Activated CD8-positive, alpha-beta memory T cell treated with anti-CD3 and anti-CD28 coated beads, Interleukin-2, amount 50 U/mL, for 48 hours (primary cell): ENCODE data around the gene KIF26A.

Source experiments
- DNase-seq: peaks from one replicate; pipeline ENCODE4 v3.0.0-alpha.2; 2020

KIF26A gene

DNA sequence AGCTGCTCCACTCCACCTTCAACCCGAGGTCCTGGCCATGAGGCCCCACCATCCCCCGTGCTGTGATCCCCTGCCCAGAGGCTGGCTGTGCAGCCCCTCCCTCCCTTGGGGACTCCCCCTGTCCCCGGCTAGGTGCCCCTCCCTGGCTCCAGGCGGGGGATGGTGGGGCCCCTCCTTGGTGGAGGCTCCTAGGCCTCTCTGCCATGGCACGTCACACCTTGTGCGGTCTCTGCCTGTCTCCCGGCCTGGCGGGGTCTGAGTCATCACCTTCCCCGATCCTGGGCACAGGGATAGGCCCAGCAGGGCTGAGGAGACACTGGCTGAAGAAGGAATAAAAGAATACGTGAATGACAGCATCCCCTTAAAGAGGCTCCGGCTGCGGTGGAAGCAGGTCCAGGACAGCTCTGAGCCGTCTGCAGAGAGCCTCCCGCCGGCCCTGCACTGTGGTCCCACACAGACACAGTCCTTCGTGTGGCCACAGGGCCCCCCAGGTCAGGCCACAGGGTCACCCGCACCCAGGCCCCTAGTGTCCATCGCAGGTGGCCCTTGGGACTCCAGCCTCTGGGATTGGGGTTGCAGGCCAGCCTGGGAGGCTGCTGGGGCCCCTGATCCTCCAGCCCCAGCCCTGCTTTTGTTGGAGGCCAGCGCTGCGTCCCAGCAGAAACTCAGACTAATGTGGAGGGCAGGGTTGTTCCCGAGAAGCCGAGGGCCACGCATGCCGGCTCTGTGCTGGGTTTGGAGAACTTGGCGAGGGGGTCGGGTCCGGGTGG, 43.6 kb downstream of the KIF26A start:
- no peak for DNase-seq

DNA sequence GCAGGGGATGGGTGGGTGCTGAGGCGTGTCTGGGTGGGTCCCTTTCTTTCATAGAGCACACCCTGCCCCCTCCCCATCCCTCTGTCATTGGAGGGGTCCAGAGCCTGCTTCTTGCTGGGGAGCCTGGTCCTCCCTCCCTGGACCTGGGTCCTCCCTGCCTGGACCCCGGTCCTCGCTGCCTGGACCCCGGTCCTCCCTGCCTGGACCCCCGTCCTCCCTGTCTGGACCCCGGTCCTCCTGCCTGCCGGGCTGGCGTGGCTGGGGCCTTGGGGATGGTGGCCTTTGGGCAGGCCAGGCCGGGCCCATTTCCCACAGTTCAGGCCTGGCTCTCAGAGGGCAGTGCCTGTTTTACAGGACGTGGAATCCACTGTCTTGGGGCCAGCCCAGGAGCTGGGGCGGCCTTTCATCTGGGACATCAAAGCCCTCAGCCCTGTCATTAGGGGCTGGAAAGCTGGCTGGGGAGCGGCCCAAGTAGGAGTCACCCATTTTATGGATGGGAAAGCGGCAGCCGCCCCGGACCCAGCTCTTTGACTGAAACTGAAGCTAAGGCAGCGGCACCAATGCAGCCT, 44.6 kb downstream of the KIF26A start:
- DNase-seq = no peak

DNA sequence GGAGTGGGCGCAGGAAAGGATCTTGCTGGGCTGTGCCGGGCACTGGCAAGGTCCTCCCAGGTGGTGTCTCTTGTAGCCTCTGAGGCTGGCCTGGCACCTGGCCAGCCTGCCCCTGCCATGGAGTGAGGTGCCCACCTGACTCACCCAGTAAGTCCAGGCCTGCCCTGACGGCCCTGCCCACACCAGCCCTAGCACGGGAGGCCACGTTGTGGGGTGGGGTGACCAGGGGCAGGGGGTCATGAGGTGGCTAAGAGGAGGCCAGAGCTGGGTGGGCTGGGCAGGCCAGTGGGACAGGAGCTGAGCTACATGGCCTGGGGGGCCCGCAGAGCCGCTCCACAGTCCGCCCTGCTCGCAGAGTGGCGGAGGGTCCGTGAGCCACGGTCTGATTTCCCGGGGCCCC, 45.4 kb downstream of the KIF26A start:
- DNase-seq = no peak

DNA sequence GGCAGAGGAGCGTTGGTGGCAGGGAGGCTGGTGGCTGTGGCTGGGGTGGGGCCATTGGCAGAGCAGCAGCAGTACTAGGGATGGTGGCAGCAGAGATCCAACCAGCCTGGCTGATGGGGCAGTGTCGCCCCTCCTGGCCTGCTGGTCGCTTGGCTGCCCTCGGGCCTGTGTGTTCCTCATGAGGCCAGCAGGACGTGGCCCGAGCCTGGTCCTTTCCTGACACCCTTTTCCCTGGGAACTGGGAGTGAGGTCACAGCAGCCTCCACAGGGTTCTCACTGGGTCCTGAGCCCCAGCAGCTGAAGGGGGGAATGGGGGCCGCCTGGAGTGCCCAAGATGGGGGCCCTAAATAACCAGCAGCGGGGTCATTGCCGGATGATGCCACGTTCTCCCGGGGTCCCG, 46.1 kb downstream of the KIF26A start:
- no peak for DNase-seq

DNA sequence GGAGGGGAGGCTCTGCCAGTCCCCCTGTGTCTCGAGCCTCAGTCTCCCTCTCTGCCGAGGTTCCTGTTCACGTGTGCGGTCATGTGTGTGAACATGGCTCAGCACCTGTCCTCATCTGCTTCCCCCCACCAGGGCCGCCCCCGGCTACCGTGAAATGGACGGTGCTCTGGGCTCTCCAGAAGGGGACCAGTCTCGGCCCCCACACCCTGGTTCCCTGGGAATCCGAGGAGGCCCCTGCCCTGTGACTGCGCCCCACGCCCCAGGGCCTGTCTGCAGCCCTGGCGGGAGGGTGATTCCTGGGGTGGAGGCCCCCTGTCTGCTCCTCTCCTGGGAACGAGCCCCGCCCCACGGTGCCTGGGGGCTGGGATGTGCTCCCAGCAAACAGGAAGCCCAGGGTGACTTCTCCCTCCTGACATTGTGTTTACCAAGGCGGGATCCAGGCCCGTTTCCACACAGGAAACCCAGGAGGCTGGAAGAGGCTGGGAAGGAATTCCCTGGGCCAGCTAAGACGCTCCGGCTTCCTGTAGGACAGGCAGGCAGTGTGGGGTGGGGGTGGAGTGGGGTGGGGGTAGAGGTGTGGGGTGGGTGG, 46.6 kb downstream of the KIF26A start:
- no peak for DNase-seq

DNA sequence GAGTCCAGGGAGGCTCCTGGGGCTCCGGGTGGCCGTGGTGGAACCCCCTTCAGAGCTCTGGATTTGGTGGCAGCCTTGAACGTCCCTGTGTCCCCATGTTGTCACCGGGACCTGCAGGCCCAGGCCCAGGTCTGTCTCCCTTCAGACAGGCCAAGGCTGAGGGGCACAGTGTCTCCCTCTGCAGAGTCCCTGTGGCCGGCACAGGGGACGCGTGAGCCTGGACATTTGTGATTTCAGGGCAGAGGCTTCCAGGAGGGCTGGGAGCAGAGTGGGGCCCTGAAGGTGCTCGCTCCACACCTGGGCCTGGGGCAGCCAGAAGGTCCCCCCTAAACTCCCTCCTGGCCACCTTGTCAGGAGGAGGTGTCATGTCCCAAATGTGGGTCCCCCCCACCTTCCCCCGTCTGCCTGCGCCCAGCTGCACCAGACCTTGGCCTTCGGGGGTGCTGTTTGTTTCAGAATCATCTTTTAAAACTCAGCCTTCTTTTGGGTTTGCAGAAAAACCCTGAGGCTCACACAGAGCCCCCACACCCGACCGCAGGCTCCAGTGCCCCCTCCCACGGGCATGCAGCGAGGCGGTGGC, 47.6 kb downstream of the KIF26A start:
- DNase-seq = no peak

DNA sequence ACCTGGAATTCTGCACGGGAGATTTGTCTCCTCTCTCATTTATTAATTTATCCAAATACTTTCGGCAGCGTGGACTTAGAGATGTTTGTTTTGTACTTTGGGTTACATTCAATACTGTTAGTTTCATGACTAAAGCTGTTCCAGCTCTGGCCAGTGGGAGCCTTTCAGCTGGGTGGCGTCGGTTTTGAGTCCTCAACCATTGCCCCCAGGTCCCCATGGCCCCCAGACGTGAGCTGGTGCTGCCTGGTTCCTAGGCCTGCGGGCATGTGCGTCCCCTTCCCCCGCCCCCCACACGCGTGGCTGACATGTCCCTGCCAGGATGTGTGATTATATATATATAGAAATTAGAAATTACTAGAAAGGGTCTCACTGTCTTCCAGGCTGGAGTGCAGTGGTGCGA, 48.2 kb downstream of the KIF26A start:
- DNase-seq = no peak

DNA sequence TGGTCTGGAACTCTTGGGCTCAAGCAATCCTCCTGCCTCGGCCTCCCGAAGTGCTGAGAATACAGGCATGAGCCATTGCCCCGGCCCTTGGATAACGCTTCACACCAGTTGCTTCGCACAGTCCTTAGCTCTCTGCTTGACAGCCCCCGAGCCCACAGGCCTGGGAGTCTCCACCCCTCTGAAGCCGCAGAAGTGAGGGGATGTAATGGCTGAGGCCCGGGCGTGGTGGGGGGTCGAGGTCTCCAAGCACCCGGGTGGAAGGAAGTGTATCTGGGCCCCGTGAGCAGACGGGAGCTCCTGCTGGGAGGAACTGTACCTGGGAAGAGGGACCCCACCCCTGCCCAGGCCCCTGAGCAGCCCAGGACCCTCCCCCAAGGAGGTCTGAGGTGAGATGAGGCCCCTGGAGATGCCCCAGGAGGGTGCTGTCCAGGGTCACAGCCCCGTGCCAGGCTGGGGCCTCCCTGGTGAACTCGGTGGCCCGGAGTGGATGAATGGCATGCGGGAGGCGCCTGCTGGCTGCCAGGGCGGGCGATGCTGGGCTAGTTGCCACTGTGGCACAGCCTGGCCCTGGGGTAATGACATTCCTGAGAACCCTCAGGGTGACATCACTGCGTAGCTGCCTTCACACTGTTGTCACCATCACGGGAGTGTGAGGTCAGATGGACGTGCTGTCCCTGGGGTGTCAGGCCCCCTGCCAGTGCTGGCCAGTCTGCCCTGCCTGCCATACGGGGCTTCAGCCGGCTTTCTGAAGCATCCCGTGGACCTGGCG, 48.9 kb downstream of the KIF26A start:
- no peak for DNase-seq

DNA sequence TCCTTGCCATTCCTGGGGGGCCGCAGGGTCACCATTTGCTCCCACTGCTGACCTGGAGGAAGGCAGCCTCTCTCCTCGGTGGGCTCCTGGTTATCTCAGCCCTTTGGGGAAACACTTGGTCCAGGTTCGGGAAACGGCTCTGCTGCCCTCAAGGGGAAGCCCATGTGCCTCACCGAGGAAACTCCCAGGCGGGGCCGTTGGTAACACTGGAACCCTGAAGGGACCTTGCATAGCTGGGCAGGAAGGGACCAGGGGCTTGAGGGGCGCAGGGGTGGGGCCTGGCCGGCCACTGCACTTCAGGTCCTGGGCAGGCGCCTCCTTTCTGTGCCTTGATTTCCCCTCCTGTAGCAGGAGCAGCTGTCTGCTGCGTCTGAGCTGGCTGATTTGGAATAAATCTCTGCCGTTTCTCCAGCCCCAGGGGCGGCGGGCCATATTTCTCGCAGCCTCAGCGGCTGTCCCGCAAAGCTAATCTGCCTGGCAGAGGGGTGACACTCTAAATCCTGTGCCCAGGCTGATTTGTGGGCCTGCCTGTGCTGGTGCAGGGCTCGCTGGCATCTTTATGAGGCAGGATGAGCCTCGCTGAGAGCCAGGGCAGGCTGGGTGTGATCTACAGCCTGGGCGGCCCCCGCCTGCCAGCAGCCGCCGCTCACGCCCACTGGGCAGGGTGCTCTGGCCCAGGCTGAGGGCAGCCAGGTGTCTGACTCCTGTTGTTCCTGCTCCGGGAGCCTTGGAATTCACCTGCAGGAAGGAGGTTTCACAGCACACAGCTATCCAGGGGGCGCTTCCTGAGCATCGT, 49.7 kb downstream of the KIF26A start:
- DNase-seq = no peak

DNA sequence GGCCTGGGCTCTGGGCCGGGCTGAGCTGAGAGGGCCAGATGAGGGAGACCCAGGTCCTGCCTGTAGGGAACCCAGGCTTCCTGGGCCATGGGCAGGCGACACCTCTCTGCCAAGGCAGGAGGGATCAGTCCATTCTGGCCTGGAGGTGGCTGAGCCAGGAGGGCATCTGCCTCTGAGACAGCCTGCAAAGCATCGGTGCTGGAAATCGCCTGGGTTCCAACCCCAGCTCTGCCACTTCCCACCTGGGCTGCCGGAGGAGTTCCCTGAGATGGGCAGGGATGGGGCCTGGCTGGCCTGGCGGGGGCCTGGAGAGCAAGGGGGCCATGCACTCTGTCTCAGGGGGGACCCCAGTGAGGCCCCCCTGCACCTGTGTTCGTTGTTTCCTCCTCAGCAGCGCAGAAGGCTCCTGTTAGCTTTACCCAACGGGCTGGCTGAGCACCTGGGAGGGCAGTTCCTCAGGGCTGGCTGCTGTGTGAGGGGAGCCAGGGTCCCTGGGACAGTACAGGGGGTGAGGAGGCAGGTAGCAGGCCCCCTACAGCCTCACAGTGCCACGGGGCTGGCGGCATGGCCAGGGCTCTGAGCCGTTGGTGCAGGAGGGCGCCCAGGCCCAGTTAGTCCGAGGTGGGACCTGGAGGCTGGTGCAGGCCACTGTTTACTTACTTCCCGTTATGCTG, 50.5 kb downstream of the KIF26A start:
- no peak for DNase-seq

DNA sequence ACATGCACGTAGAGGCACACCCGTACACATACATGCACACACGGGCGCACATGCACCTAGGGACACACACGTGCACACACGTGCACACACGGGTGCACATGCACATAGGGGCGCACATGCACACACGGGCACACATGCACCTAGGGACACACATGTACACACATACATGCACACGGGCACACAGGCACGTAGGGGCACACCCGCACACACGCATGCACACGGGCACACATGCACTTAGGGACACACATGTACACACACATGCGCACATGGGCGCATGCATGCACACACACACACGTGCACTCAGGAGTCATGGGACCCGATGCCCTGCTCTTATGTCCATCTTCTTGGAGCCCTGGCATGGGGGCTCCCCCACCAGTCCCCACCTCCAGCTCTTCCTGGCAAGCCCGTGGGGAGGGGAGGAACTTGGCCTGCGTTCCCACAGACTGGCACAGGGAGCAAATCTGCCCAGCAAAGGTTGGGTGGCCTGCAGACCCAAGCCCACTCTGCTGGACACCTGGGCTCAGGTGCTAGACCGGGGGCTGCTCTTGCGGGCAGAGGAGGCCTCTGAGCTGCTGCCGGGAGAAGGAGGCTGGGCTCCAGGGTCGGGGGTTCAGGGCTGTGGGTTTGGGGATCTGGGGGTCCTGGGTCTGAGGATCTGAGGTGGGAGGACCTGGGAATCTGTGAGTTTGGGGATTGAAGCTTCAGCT, 51.4 kb downstream of the KIF26A start:
- DNase-seq = no peak

DNA sequence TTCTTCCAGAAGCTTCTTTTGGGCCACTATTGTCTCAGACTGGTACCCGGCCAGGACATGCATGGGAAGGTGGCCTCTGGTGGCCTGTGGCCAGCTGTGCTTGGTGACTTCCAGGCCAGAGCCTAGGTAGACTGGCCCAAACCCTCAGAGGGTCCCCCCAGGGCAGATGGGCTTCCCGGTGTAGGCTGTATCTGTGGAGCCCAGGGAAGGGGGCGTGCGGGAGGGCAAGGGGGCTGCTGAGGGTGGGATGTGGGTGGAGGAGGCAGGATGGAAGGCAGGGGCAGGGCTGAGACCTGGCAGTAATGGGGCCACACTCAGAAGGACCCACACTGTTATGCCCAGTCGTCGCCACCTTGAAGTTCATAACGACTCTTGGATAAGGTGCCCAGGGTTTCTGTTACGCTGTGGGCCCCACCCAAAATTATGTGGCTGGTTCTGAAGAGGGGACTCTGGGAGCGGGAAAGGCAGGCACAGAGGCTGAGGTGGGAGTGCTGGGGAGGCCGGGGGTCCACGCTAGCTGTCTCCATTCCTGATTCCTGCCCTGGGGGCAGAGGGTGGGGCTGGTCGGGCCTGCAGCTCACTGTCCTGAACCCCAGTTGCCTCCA, 52.1 kb downstream of the KIF26A start:
- no peak for DNase-seq

DNA sequence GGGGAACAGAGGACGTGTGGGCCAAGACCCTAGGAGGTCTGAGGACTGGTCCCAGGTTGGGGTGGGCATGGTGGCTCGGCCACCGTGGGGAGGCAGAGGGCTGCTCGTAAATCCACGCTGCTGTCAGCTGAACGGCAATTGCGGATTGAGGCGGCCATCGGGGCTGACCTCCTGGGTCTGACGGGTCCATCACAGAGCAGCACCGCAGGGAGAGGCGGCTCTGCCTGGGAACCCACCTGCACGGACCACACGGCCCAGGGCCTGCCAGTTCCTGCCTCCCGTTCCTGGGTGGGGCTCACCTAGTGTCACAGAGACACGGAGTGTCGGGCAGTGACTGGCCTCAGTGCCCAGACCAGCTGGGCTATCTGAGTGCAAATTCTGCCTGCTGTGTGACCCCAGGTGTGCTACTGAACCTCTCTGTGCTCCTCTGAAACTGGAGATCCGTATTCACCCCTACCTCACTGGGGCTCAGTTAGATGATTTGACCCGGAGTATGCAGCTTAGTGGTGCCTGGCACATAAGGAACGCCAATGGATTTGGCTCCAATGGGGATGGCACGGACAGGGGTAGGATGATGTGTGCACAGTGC, 53.1 kb downstream of the KIF26A start:
- DNase-seq = no peak

DNA sequence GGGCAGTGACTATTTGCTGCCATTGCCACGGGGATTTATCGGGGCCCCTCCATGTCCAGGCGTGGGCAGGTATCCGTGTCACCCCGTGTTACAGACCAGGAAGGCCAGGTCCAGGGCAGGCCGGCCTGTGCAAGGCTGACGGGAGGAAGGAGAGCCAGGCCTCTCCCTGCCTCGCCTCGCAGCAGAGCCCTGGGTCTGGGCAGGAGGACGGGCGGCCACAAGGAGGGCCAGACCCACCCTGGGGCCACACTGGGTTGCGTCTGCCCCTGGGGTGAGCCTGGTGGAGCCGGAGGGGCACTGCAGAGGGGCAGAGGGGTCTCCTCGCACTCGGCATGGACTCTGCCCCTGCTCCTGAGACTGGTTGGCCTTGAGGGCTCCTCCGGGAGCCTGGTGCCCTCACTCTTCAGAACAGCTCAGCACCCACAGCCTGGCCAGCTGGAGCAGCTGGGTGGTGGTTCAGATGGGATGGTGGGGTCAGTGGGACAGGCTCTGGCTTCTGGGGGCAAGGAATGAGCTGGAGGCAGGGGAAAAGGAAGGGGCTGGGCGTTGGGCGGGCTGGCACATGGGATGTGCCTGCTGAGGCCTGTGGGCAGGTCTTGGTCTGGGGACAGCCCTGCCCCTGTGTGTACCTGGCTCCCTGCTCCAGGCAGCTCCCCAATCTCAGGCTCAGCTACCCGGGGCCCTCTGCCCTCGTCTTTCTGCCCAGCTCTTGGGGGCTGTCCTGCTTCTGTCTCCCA, 53.9 kb downstream of the KIF26A start:
- DNase-seq = no peak

DNA sequence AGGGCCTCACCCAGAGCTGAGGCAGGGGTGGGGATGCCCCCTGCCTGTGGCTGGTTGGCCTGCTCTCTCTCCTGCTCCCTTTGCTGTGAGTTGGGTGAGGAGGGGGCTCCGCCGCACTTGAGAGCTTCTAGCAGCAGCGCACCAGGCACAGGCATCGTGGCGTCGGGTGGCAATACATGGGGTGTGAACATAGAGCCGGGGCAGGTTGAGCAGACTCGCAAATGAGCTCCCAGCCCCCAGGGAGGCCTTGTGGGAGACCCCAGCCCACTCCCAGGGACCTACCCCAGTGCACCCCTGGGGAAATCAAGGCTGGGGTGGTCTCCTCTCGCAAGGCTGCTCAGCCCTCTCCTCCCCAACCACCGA, 54.5 kb downstream of the KIF26A start:
- no peak for DNase-seq

DNA sequence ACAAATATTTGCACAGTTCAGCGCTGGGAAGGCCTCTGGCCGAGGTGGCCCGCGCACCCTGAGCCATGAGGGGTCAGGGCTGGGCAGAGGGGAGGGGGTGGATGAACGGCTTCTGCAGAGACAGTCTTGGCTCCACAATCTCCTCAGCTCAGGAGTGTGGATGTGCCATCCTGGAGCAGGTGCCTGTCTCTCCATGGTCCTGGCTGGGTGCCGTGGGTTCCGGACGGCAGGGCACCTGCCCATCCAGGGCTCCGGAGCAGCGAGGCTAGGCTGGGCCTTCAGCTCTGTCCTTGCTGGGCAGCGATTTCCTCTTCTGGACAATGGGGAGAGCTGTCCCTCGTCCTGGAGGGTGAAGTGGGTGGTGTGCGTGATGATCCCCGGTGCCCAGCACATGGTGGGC, 55.6 kb downstream of the KIF26A start:
- no peak for DNase-seq

DNA sequence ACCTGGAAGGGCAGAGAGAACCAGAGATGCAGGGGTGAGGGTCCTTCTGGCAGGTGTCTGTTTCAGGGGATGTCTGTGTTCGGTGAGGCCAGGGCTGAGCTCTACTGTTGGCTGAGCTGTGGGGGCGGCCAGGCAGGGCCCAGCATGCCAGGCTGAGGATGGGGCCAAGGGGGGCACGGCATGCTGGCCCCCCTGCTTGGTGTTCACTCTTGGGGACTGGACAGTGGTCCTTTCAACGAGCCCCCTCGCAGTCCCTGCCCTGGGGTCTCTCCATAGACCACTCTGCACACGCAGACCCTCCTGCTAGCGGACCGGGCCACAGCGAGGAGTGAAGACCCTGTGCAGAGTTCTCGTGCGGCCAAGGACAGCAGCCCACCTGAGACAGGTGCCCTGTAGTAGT, 56.3 kb downstream of the KIF26A start:
- DNase-seq = no peak

DNA sequence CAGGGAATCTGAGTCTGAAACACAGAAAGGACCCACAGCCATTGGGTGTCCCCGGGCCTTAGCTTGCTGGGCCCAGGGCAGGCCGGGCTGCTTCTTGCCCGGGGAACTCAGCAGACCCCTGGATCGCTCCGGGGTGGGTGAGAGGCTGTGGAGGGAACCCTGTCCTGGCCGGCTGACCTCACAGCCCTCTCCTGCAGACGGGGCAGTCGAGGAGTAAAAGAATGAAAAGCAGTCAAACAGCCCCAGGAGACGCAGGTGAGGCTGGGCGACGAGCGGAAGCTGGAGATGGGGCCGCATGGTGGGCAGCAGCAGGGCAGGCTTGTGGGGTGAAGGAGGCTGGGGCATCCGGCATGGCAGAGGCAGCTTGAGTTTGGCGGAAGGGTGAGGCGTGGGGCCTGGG, 57.0 kb downstream of the KIF26A start:
- no peak for DNase-seq

DNA sequence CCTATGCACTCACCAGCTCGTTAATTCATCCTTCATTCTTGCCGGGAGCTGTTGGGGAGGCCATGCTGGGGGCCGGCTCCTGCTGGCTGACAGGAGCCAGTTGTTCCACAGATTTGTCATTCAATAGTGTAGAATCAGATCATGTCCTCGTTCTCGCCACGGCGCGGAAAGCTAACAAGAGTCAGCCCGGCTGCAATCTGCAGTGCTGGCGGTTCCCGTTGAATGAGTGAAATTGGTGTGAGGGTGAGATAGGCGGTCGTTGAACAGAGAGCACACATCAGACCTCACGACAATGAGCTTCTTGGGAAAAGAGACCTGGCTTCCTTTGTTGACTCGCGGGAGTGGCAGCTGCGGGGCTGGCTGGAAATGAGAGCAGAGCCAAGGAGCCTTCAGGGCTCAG, 57.5 kb downstream of the KIF26A start:
- DNase-seq = no peak
